NCI-H2029 treated with DMSO at 0.1 percent for 48 hours (cell line): ENCODE results near the gene NDFIP1.

Experiments
- DNase-seq: peaks from one replicate; lab custom pipeline; 2025; lab: John Stamatoyannopoulos, UW

The NDFIP1 gene

GRCh38 chr5:142189813-142190212 lies 81.2 kb downstream of the NDFIP1 start:
- DNase-seq, result no peak

- DNase-seq, result no peak
Observed at GRCh38 chr5:142191776-142192175, 83.2 kb downstream of the NDFIP1 start.

GRCh38 chr5:142192286-142193113 lies 83.9 kb downstream of the NDFIP1 start:
- no peak for DNase-seq

GRCh38 chr5:142193114-142193428 lies 84.5 kb downstream of the NDFIP1 start:
- DNase-seq, result no peak

GRCh38 chr5:142197098-142197497 lies 88.5 kb downstream of the NDFIP1 start:
- DNase-seq, result no peak

- no peak for DNase-seq
Observed at GRCh38 chr5:142197781-142198180, 89.2 kb downstream of the NDFIP1 start.

GRCh38 chr5:142199388-142199787 lies 90.8 kb downstream of the NDFIP1 start:
- no peak for DNase-seq

- no peak for DNase-seq
Observed at GRCh38 chr5:142200387-142200786, 91.8 kb downstream of the NDFIP1 start.

- DNase-seq, result no peak
Observed at GRCh38 chr5:142201471-142201887, 92.9 kb downstream of the NDFIP1 start.

GRCh38 chr5:142202282-142202681 lies 93.7 kb downstream of the NDFIP1 start:
- DNase-seq, result no peak
